Measurements from ENCODE around the gene ENTPD2.
A peak's percentile ranks its signal among the peaks of the same experiment; 100 is the strongest.

- TF ChIP-seq CTCF (IDR thresholded peaks at IDR 0.05) (no peak), POLR2A (IDR thresholded peaks at IDR 0.05) (no peak), POLR2AphosphoS5 (IDR thresholded peaks at IDR 0.05) (peak in 1 of 2 donors; percentile 38)
Observed at GRCh38 chr9:137030538-137031527, 23.0 kb downstream of the ENTPD2 start.

All from upper lobe of left lung (tissue), 4 donors.